Peyer's patch (tissue), 4 donors: ENCODE measurements around the gene DROSHA. TPM values are rescaled to one million over a fixed set of nuclear protein-coding genes. Genes with fewer than 3 reads are reported as not detected.

Experiments used
- DNase-seq, 3 donors: peaks; one replicate each; pipeline ENCODE4 v3.0.0-alpha.2; 2017 to 2019
- H3K27ac ChIP-seq, 4 donors: fragments of 200-600 bp; sonication (generic); one replicate each; pipeline ENCODE4 v1.5.1; 2016 to 2019
- H3K27me3 ChIP-seq, 2 donors: fragments of 200-600 bp; sonication (generic); one replicate each; pipeline ENCODE4 v1.5.1; 2019
- H3K36me3 ChIP-seq, 3 donors: fragments of 200-600 bp; sonication (generic); one replicate each; pipeline ENCODE4 v1.5.1; 2016 to 2019
- H3K4me1 ChIP-seq, 4 donors: fragments of 200-600 bp; sonication (generic); one replicate each; pipeline ENCODE4 v1.5.1; 2016 to 2019
- H3K4me3 ChIP-seq, 4 donors: fragments of 200-600 bp; sonication (generic); 1 replicate in 3 of 4; 2 replicates in 1 of 4; pipeline ENCODE4 v1.5.1; 2016 to 2019; ENCODE audit warnings: mild to moderate bottlenecking in 1 of 4
- H3K9me3 ChIP-seq, 4 donors: fragments of 200-600 bp; sonication (generic); one replicate each; pipeline ENCODE4 v1.5.1; 2016 to 2019; ENCODE audit warnings: mild to moderate bottlenecking in 1 of 4
- CTCF ChIP-seq, 6 experiments: fragments of 450-650 bp in 4 of 6; fragments of 200-600 bp in 2 of 6; sonication (generic) in 1 of 6; IDR thresholded peaks; one replicate each; pipeline ENCODE4 v1.5.1; 2017 to 2019; ENCODE audit warnings: antibody characterized with exemption in 6 of 6, mild to moderate bottlenecking in 3 of 6, moderate library complexity in 1 of 6
- POLR2A ChIP-seq, 2 donors: fragments of 450-650 bp; IDR thresholded peaks; one replicate each; pipeline ENCODE4 v1.5.1; 2017; ENCODE audit warnings: antibody characterized with exemption in 2 of 2, mild to moderate bottlenecking in 2 of 2, moderate library complexity in 2 of 2
- total RNA-seq, 4 donors: library from RNA; depleted of rRNA; stranded (reverse); fragments of >200 nt; gene quantifications; one replicate each; pipeline ENCODE4 v1.1.0, GENCODE V29; 2016

DROSHA gene
- total RNA-seq, 4 donors from 2014 or later = 41.9 to 142 (median 59.0) TPM

GRCh38 chr5:31469466-31469865 lies 62.4 kb downstream of the DROSHA start:
- Histone ChIP-seq H3K4me3 (no peak overlapping the region), H3K9me3 (no peaks in the 10 kb centered on the region), H3K4me1 (no peaks in the 10 kb centered on the region), H3K36me3 (peaks cover 0 to 39% (median 0%) of the 10 kb centered on the region in 3 donors), H3K27ac (no peak overlapping the region), H3K27me3 (no peaks in the 10 kb centered on the region)
- DNase-seq = no peak
- TF ChIP-seq CTCF (IDR thresholded peaks at IDR 0.05) = no peak
- no peak for TF ChIP-seq POLR2A (IDR thresholded peaks at IDR 0.05)

DNA sequence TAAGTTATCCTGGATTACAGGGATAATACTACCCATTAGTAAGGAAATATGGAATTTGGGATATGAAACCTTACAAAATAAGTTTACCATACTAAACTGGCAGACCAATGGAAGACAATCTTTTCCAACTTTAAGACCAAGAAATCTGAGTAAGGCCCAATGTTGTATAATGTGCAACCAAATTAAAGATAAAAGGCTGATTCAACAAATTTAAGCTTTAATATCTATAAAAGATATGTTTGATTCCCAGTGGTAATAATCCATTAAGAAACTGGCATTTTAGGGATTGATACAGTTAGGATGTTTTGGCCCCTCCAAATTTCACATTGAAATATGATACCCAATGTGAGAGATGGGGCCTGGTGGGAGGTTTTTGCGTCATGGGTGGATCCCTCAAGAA lies 66.6 kb downstream of the DROSHA start:
- TF ChIP-seq CTCF (IDR thresholded peaks at IDR 0.05) (no peak), POLR2A (IDR thresholded peaks at IDR 0.05) (no peak)
- Histone ChIP-seq H3K36me3 (peaks cover 0 to 70% (median 0%) of the 10 kb centered on the region in 3 donors), H3K4me3 (no peak overlapping the region), H3K27ac (no peak overlapping the region), H3K9me3 (no peaks in the 10 kb centered on the region), H3K27me3 (no peaks in the 10 kb centered on the region), H3K4me1 (no peaks in the 10 kb centered on the region)
- DNase-seq = no peak

DNA sequence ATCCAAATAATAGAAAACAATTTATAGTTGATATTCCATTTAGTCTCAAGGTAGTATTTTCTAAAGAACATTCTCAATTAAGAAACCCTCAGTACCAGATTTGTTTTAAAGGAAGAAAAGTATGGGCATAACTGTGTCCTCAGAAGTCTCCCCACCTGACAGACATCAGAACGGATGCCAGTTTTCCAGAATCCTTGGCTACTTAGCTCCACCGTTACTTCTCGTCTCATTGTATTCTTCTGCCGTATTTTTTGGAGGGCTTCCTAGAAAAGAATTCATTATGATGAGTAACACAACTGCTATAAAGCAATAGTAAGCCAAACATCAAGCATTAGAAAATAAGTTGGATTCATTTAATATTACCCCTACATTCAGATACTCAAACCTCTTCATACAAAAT lies 67.8 kb downstream of the DROSHA start:
- Histone ChIP-seq H3K9me3 (no peaks in the 10 kb centered on the region), H3K27me3 (no peaks in the 10 kb centered on the region), H3K36me3 (peaks cover 0 to 79% (median 0%) of the 10 kb centered on the region in 3 donors), H3K4me1 (no peaks in the 10 kb centered on the region), H3K4me3 (no peak overlapping the region), H3K27ac (no peak overlapping the region)
- no peak for DNase-seq
- TF ChIP-seq CTCF (IDR thresholded peaks at IDR 0.05) (no peak), POLR2A (IDR thresholded peaks at IDR 0.05) (no peak)

DNA sequence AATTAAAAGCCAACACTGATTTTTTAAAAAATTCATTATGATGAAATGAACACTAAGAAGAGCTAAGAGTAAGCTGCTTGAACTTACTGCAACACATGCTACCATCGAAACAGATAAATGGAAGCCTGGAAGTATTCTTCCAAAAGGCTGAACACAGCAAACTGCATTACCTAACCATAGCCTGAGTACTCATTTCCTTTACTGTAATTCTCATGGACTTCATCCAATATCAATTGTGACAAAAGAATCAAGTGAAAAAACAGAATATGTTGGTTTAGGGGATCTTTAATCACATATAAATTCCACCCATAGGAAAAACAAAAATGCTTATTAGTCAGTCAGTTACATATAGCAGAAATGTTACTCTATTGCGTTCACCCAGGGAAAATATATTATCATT lies 68.5 kb downstream of the DROSHA start:
- TF ChIP-seq POLR2A (IDR thresholded peaks at IDR 0.05) (no peak), CTCF (IDR thresholded peaks at IDR 0.05) (no peak)
- H3K4me1 ChIP-seq = no peaks in the 10 kb centered on the region
- H3K4me3 ChIP-seq = no peak overlapping the region
- peaks cover 0 to 78% (median 0%) of the 10 kb centered on the region in 3 donors for H3K36me3 ChIP-seq
- no peaks in the 10 kb centered on the region for H3K9me3 ChIP-seq
- DNase-seq = no peak
- H3K27ac ChIP-seq = no peak overlapping the region
- H3K27me3 ChIP-seq = no peaks in the 10 kb centered on the region

- no peak for DNase-seq
- H3K27me3 ChIP-seq = no peaks in the 10 kb centered on the region
- H3K4me3 ChIP-seq = no peak overlapping the region
- peaks cover 0 to 75% (median 0%) of the 10 kb centered on the region in 3 donors for H3K36me3 ChIP-seq
- no peak overlapping the region for H3K27ac ChIP-seq
- no peaks in the 10 kb centered on the region for H3K9me3 ChIP-seq
- H3K4me1 ChIP-seq = no peaks in the 10 kb centered on the region
- no peak for TF ChIP-seq CTCF (IDR thresholded peaks at IDR 0.05)
- TF ChIP-seq POLR2A (IDR thresholded peaks at IDR 0.05) = no peak
These were observed 72.3 kb downstream of the DROSHA start for GRCh38 chr5:31459594-31459993.

DNA sequence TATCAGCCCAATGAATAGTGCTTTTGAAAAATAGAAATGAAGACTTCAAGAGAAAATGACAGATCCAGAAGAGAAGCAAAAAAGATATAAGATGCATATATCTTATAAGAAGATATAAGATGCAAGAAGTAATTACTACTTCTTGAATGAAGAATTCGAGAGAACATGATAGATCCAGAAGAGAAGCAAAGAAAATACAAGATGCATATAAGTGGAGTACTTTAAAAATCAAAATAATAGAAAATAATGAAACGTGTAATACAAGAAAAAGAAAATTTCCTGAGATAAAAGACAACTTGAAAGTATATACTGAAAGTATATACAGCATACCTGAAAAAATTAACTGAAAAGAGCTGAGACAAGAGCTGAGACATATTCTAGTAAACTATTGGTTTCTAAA lies 76.7 kb downstream of the DROSHA start:
- no peak overlapping the region for H3K4me3 ChIP-seq
- DNase-seq = no peak
- no peaks in the 10 kb centered on the region for H3K9me3 ChIP-seq
- H3K27ac ChIP-seq = no peak overlapping the region
- no peaks in the 10 kb centered on the region for H3K4me1 ChIP-seq
- TF ChIP-seq POLR2A (IDR thresholded peaks at IDR 0.05) (no peak), CTCF (IDR thresholded peaks at IDR 0.05) (no peak)
- no peaks in the 10 kb centered on the region for H3K27me3 ChIP-seq
- peaks cover 0 to 52% (median 0%) of the 10 kb centered on the region in 3 donors for H3K36me3 ChIP-seq
